Uterus (tissue), 2 donors: ENCODE data around the gene USP37.

ENCODE experiments used
- CTCF ChIP-seq, 4 experiments: fragments of 200-600 bp in 2 of 4; fragments of 450-650 bp in 2 of 4; sonication (generic) in 2 of 4; IDR thresholded peaks; one replicate each; pipeline ENCODE4 v1.5.1; 2016 to 2019; ENCODE audit warnings: antibody characterized with exemption in 4 of 4, mild to moderate bottlenecking in 2 of 4, moderate library complexity in 1 of 4
- POLR2A ChIP-seq, 2 donors: fragments of 450-650 bp; IDR thresholded peaks; one replicate each; pipeline ENCODE4 v1.6.1; 2016; ENCODE audit warnings: antibody characterized with exemption in 2 of 2, mild to moderate bottlenecking in 1 of 2, moderate library complexity in 1 of 2

- TF ChIP-seq CTCF (IDR thresholded peaks at IDR 0.05), result no peak
- no peak for TF ChIP-seq POLR2A (IDR thresholded peaks at IDR 0.05)
Measured at GRCh38 chr2:218570850-218571249, 2.7 kb upstream of the USP37 start.
